ENCODE results near the gene POLR2E. TPM values are rescaled to one million over a fixed set of nuclear protein-coding genes. Genes with fewer than 3 reads are reported as not detected.

POLR2E gene
- total and polyA plus RNA-seq, 2 of the 8 experiments (the other 6 are each of a cell fraction or from before 2014, with no cell fraction given) = 281 to 381 TPM

DNA sequence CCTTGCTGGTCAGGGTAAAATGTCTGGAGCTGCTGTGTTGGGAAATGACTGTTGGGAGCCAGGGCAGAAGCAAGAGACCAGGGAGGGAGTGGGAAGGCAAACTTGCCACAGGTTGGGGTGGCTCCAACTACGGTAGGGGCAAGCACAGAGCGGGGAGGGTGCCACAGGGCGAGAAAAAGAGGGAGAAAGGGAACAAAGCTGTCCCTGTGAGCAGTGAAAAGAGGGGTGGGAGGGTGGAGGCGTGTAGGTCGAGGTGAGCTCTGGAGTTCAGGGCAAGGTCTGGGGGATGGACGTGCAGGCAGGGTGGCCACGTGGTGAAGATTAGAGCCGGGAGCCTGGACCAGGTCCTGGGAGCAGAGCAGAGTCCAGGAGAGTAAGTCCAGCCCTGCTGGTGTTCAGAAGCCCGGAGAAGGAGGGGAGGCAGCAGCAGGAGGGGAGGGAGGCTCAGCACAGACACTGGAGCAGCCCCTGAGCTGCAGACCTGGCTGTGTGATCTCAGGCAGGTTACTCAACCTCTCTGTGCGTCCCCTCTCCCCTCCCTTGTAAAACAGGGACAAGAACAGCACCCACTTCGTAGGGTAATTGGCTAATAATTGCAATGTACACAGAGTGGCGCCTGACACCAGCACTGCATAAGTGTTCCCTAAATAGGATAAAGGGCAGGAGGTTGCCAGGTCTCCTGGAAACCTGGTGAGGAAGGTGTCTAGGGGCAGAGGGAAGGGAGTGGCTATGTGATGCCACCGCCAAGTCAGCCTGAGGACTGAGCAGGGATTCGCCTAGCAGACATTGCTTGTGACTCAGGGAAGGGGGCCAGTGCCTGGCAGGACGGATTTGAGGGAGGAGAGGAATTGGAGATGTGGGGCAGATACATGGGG is 3.2 kb upstream of the POLR2E start:
- no peak overlapping the region for H4K8ac ChIP-seq (ENCODE audit: extremely low read depth, insufficient read depth, low read length)
- 0 out of 2 replicates have a peak overlapping the region, but pooled peaks have one; percentile 60 for H2BK12ac ChIP-seq (ENCODE audit: low read depth, low read length)
- H3K4me2 ChIP-seq (ENCODE audit: insufficient read depth in 1 of 2, low read depth in 2 of 2, low read length in 2 of 2) = no peak overlapping the region
- no peaks in the 10 kb centered on the region for H3K9me3 ChIP-seq (ENCODE audit: insufficient read depth in 2 of 2, low read depth in 1 of 2, low read length in 1 of 2)
- H3K4ac ChIP-seq (replicated peaks; ENCODE audit: insufficient read length, low read depth, low read length) = peak overlapping the region; percentile 13
- peak overlapping the region; percentile 86; the same call in 1 of the 2 replicates for H2AK5ac ChIP-seq (ENCODE audit: low read depth, low read length)
- H3K27me3 ChIP-seq (replicated peaks in 1 of 4; ENCODE audit: control insufficient read depth in 3 of 4, extremely low read depth in 1 of 4, insufficient read depth in 3 of 4, low read length in 3 of 4) = 0 out of 7 replicates have a peak, but pooled peaks cover 0 to 2% (median 0%) of the 10 kb centered on the region in 4 experiments
- DNase-seq (ENCODE audit: low read depth in 1 of 2, low spot score in 2 of 2) = no peak
- H4K91ac ChIP-seq (replicated peaks; ENCODE audit: insufficient read length, low read length) = peak overlapping the region; percentile 7
- 0 out of 2 replicates have a peak overlapping the region, but pooled peaks have one; percentile 24 for H2BK5ac ChIP-seq (ENCODE audit: low read depth, low read length)
- H3K79me1 ChIP-seq (ENCODE audit: low read depth, low read length) = peaks cover 11% of the 10 kb centered on the region; the same call in 1 of the 2 replicates
- no peak overlapping the region for H3K23ac ChIP-seq (ENCODE audit: insufficient read length)
- H3K4me1 ChIP-seq (replicated peaks in 1 of 4; ENCODE audit: control insufficient read depth in 3 of 4, insufficient read depth in 4 of 4, low read length in 3 of 4) = peaks cover 4 to 21% (median 9%) of the 10 kb centered on the region in 4 experiments
- no peak for FAIRE-seq
- H3K9ac ChIP-seq (replicated peaks in 1 of 4; ENCODE audit: extremely low read depth in 1 of 4, low read depth in 3 of 4, low read length in 3 of 4) = no peak overlapping the region; a peak in 1 of 7 replicates
- peaks cover 5% of the 10 kb centered on the region for H3K23me2 ChIP-seq (ENCODE audit: low read depth, low read length)
- H4K5ac ChIP-seq (ENCODE audit: insufficient read length, low read depth, low read length) = no peak overlapping the region
- no peak overlapping the region for H3K14ac ChIP-seq (ENCODE audit: insufficient read length)
- no peak overlapping the region for H2BK120ac ChIP-seq (replicated peaks; ENCODE audit: low read depth, low read length)
- H3K27ac ChIP-seq (ENCODE audit: low read depth, low read length) = no peak overlapping the region
- H3K18ac ChIP-seq (ENCODE audit: extremely low read depth, low read length) = no peak overlapping the region
- 81% methylated on average over 15 of the region's 15 CpGs; no CpG with 5 or more reads in 1 of the 2 experiments for WGBS, 2 experiments (ENCODE audit: extremely low coverage in 1 of 2, insufficient coverage in 1 of 2, insufficient read length in 1 of 2, insufficient replicate concordance in 2 of 2, low coverage in 1 of 2, low lambda C conversion rate in 2 of 2, missing lambda C conversion rate in 1 of 2)
- H4K20me1 ChIP-seq (replicated peaks in 1 of 2; ENCODE audit: control insufficient read depth in 1 of 2, insufficient read depth in 2 of 2, low read length in 2 of 2) = peaks cover 8 to 9% of the 10 kb centered on the region in 2 experiments
- H3K79me2 ChIP-seq (ENCODE audit: control insufficient read depth in 1 of 2, insufficient read depth in 2 of 2, low read length in 2 of 2) = peaks cover 8 to 16% of the 10 kb centered on the region in 2 experiments
- no peak overlapping the region for H2AFZ ChIP-seq (ENCODE audit: low read length)
- H2BK20ac ChIP-seq (ENCODE audit: low read length) = peak overlapping the region; percentile 72; the same call in 1 of the 2 replicates
- no peak overlapping the region for H3K56ac ChIP-seq (replicated peaks; ENCODE audit: insufficient read length, low read depth, low read length)
- ChIA-PET CTCF (ENCODE audit: partially characterized antibody) (interaction anchor here (0.9 to 1.8 kb wide), 4 partner anchors 8 to 33 kb away, joined by 3 to 6 read pairs (median 5); no protein-coding TSS in a partner anchor), POLR2A (ENCODE audit: partially characterized antibody) (interaction anchor here (0.6 to 3.0 kb wide), 9 partner anchors 10 to 171 kb away, joined by 3 to 13 read pairs (median 5); partner anchors contain the start of gene CIRBP)
- peaks cover 0 to 4% (median 1%) of the 10 kb centered on the region in 4 experiments; a peak in 2 of 8 replicates for H3K36me3 ChIP-seq (ENCODE audit: control insufficient read depth in 2 of 4, insufficient read depth in 4 of 4, low read length in 3 of 4)
- H3K4me3 ChIP-seq (ENCODE audit: extremely low read depth in 1 of 4, insufficient read depth in 2 of 4, low read depth in 3 of 4, low read length in 4 of 4) = no peak overlapping the region
- H2BK15ac ChIP-seq (ENCODE audit: low read length) = peak overlapping the region; percentile 61
- no peak for TF ChIP-seq YY1 (IDR thresholded peaks at IDR 0.05; ENCODE audit: low read depth, low read length)
- TF ChIP-seq CBX5 (IDR thresholded peaks at IDR 0.05; ENCODE audit: low read depth, low read length) = no peak
- no peak for TF ChIP-seq RBBP5 (IDR thresholded peaks at IDR 0.05; ENCODE audit: borderline replicate concordance, low read depth, low read length)
